Measurements from ENCODE around the gene STXBP5L. TPM values are rescaled to one million over a fixed set of nuclear protein-coding genes. Genes with fewer than 3 reads are reported as not detected.

Gene STXBP5L
- total RNA-seq, 1 experiment from 2014 or later = 5.9 TPM

GRCh38 chr3:121231872-121232271, 323.9 kb downstream of the STXBP5L start (continued):
- TF ChIP-seq ATF6 (CRISPR knock-in tag; IDR thresholded peaks at IDR 0.05) (no peak), ZNF396 (CRISPR knock-in tag; IDR thresholded peaks at IDR 0.05; ENCODE audit: borderline replicate concordance) (no peak)

GRCh38 chr3:121232309-121233225, 324.6 kb downstream of the STXBP5L start:
- POLR2A ChIA-PET = no interaction called here

More at GRCh38 chr3:121232309-121233225, 324.6 kb downstream of the STXBP5L start:
- ATAC-seq = no peak
- H3K4me3 Mint-ChIP-seq = no peak overlapping the region
- CTCF ChIA-PET = interaction anchor here (0.7 to 1.0 kb wide), 3 partner anchors 8 to 665 kb away, joined by 3 to 4 read pairs (median 4); no protein-coding TSS in a partner anchor
- TF ChIP-seq PRRX2 (CRISPR knock-in tag; IDR thresholded peaks at IDR 0.05) (no peak), FOXP4 (CRISPR knock-in tag; IDR thresholded peaks at IDR 0.05) (no peak), FOXJ3 (CRISPR knock-in tag; IDR thresholded peaks at IDR 0.05; ENCODE audit: borderline replicate concordance) (no peak), ZNF263 (CRISPR knock-in tag; IDR thresholded peaks at IDR 0.05; ENCODE audit: low read depth) (no peak), JAZF1 (CRISPR knock-in tag; IDR thresholded peaks at IDR 0.05) (no peak), ARID4B (CRISPR knock-in tag; IDR thresholded peaks at IDR 0.05; ENCODE audit: borderline replicate concordance) (no peak), MAX (CRISPR knock-in tag; IDR thresholded peaks at IDR 0.05) (no peak), SMAD3 (CRISPR knock-in tag; IDR thresholded peaks at IDR 0.05; ENCODE audit: borderline replicate concordance) (no peak), MXD4 (CRISPR knock-in tag; IDR thresholded peaks at IDR 0.05; ENCODE audit: borderline replicate concordance) (no peak), NFYB (CRISPR knock-in tag; conservative IDR thresholded peaks at IDR 0.05; ENCODE audit: low read depth) (no peak), EMX1 (CRISPR knock-in tag; IDR thresholded peaks at IDR 0.05) (no peak), AR (CRISPR knock-in tag; IDR thresholded peaks at IDR 0.05) (no peak), NFATC4 (CRISPR knock-in tag; IDR thresholded peaks at IDR 0.05) (no peak), ATF1 (CRISPR knock-in tag; IDR thresholded peaks at IDR 0.05) (no peak)
- TF ChIP-seq, protein P1, sequence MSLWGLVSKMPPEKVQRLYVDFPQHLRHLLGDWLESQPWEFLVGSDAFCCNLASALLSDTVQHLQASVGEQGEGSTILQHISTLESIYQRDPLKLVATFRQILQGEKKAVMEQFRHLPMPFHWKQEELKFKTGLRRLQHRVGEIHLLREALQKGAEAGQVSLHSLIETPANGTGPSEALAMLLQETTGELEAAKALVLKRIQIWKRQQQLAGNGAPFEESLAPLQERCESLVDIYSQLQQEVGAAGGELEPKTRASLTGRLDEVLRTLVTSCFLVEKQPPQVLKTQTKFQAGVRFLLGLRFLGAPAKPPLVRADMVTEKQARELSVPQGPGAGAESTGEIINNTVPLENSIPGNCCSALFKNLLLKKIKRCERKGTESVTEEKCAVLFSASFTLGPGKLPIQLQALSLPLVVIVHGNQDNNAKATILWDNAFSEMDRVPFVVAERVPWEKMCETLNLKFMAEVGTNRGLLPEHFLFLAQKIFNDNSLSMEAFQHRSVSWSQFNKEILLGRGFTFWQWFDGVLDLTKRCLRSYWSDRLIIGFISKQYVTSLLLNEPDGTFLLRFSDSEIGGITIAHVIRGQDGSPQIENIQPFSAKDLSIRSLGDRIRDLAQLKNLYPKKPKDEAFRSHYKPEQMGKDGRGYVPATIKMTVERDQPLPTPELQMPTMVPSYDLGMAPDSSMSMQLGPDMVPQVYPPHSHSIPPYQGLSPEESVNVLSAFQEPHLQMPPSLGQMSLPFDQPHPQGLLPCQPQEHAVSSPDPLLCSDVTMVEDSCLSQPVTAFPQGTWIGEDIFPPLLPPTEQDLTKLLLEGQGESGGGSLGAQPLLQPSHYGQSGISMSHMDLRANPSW (CRISPR knock-in tag; conservative IDR thresholded peaks at IDR 0.05; ENCODE audit: low read depth) = no peak
- TF ChIP-seq, protein P2, sequence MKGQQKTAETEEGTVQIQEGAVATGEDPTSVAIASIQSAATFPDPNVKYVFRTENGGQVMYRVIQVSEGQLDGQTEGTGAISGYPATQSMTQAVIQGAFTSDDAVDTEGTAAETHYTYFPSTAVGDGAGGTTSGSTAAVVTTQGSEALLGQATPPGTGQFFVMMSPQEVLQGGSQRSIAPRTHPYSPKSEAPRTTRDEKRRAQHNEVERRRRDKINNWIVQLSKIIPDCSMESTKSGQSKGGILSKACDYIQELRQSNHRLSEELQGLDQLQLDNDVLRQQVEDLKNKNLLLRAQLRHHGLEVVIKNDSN (CRISPR knock-in tag; IDR thresholded peaks at IDR 0.05) = no peak
- TF ChIP-seq, protein P3, sequence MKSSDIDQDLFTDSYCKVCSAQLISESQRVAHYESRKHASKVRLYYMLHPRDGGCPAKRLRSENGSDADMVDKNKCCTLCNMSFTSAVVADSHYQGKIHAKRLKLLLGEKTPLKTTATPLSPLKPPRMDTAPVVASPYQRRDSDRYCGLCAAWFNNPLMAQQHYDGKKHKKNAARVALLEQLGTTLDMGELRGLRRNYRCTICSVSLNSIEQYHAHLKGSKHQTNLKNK (CRISPR knock-in tag; IDR thresholded peaks at IDR 0.05) = no peak
- DNase-seq (ENCODE audit: low spot score) = no peak
- H3K9me3 Mint-ChIP-seq = no peaks in the 10 kb centered on the region
- peaks cover 2% of the 10 kb centered on the region for H3K4me1 Mint-ChIP-seq
- no peaks in the 10 kb centered on the region for H3K27me3 Mint-ChIP-seq (ENCODE audit: low read depth)
- H3K36me3 Mint-ChIP-seq = no peaks in the 10 kb centered on the region
- H3K27ac Mint-ChIP-seq = no peak overlapping the region; the same call in 1 of the 2 replicates

Measured in WTC11 (cell line).